GM12865 (cell line): Measurements from ENCODE around the gene MRPS9.

Experiments
- DNase-seq: peaks from one replicate; pipeline ENCODE4 v3.0.0; 2010; ENCODE audit warnings: low read depth
- H3K4me3 ChIP-seq: 2 replicates; pipeline ENCODE4 v1.5.1; 2011; ENCODE audit warnings: mild to moderate bottlenecking, low read depth, low read length, control low read depth
- TF ChIP-seq, protein P1 (sequence below): IDR thresholded peaks from 2 replicates; pipeline ENCODE4 v1.5.1; 2011; ENCODE audit warnings: low read length, control low read depth, low read depth, inconsistent platforms; ENCODE audit not compliant: insufficient read depth; ENCODE audit errors: missing control alignments

MRPS9 gene

DNA sequence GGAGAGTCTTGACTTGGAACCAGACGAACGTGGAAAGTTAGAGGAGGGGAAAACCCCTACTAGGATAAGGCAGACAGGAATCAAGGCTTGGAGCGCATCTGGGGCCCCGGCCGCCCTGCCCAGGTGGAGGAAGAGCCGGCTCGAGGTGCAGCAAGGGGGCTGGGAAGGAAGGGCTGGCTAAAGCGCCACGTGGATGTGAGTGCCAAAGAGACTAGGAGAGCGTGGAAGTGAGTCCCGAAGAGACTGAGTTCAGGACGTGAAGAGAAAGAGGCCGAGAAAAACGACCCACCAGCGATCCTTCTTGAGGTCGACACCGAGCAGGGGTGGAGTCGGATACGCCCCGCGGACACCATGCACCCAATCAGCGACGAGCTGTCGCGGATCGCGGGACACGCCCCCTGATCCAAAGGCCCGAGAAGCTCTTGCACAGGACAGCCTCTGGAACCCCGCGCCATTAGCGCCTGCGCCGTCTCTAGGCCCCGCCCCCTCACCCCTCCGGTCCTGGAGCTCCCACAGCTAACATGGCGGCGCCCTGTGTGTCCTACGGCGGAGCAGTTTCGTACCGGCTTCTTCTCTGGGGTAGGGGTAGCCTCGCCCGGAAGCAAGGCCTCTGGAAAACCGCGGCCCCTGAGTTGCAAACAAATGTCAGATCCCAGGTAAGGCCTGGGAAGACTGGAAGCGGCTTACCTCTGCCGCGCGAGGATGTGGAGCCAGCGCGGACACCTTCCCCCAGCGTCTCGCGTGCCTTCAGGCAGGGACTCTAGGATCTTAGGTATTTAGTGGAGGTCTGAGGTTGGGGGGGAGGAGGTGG, at the start of gene MRPS9:
Gene MRPS9, plus strand, starts transcription at position 498 of the 811 bp plus-strand sequence. Its CDS starts 24 bp downstream, at position 522.
- peak; percentile 98 for DNase-seq
- H3K4me3 ChIP-seq = peak within 1 kb of the TSS; percentile 78
- TF ChIP-seq, protein P1, sequence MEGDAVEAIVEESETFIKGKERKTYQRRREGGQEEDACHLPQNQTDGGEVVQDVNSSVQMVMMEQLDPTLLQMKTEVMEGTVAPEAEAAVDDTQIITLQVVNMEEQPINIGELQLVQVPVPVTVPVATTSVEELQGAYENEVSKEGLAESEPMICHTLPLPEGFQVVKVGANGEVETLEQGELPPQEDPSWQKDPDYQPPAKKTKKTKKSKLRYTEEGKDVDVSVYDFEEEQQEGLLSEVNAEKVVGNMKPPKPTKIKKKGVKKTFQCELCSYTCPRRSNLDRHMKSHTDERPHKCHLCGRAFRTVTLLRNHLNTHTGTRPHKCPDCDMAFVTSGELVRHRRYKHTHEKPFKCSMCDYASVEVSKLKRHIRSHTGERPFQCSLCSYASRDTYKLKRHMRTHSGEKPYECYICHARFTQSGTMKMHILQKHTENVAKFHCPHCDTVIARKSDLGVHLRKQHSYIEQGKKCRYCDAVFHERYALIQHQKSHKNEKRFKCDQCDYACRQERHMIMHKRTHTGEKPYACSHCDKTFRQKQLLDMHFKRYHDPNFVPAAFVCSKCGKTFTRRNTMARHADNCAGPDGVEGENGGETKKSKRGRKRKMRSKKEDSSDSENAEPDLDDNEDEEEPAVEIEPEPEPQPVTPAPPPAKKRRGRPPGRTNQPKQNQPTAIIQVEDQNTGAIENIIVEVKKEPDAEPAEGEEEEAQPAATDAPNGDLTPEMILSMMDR = no peak

DNA sequence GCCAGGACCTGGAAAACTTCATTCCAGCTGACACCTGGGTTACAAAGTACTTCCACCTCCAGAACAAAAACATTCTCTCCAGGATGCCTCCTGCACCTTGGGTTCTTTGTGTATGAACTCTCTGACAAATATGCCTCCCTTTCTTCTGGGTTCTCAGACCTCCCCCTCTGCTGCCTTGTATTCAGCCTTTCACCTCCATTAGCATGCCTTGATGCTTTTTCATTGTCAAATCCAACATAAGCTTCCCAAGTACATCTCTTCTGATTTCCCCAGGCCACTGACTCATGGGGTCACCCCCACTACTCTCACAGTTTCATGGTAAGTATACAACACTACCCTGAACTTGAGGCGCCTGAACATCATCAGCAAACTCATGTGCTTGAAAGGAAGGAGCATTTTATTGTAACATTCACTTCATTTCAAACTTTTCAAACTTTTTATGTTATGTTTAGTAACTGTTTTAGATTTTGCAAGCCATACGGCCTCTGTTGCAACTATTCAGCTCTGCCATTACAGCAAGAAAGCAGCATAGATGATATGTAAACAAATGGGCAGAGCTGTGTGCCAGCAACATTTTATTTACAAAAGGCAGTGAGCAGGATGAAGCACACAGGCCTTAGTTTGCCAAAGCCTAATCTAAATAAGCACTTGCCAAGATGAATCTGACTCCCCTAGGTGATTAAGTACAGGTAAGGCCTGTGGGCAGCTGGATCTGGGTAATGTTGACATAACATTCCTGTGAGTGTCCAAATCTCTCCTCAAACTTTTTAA, 32.5 kb upstream of the MRPS9 start:
- DNase-seq = no peak

DNA sequence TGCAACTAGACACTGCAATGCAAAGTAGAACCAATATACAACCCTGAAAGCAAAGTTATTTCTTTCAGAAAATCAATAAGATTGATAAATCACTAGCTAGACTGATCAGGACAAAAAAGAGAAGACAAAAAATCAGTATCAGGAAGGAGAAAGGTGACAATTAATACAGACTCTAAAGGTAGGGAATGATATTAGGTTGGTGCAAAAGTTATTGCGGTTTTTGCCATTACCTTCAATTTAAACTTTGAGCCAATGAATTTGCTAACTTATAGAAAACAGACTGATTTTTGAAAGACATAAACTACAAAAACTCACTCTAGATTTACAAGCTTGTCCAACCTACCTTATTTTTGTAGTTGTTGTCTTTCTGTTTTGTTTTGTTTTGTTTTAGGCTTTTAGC, 30.5 kb upstream of the MRPS9 start:
- TF ChIP-seq, protein P1 = no peak
- no peak overlapping the region for H3K4me3 ChIP-seq
- no peak for DNase-seq

More for the DNA sequence above, 32.5 kb upstream of the MRPS9 start:
- TF ChIP-seq, protein P1 = no peak
- H3K4me3 ChIP-seq = no peak overlapping the region

DNA sequence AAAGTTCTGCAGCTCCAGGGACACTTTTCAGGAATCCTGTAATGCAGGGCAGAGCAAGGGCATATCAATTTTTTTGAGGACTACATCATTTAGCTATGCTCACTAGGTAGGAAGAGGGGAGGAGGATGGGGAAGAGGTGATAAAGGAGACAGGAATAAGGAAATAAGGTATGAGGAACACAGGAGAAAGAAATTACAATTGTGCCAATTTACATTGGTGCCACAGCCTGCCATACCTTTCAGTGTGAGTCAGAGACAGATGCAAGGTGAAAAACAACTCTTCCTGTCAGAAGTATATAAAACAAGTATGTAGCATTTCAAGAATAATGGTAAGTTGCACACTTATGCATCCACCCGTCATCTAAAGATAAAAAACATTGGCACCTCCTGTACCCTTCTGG, 5.4 kb upstream of the MRPS9 start:
- no peak for DNase-seq
- TF ChIP-seq, protein P1 = no peak
- H3K4me3 ChIP-seq = no peak overlapping the region

DNA sequence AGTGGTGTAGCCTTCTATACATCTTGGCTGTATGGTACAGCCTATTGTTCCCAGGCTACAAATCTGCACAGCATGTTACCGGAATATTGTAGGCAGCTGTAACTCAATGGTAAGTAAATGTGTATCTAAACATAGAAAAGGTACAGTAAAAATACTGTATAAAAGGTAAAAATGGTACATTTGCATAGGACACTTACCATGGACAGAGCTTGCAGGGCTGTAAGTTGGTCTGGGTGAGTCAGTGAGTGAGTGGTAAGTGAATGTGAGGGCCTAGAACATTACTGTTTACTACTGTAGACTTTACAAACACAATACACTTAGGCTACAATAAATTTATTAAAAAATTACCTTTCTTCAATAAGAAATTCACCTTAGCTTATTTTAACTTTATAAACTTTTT, 3.7 kb upstream of the MRPS9 start:
- no peak overlapping the region for H3K4me3 ChIP-seq
- TF ChIP-seq, protein P1 = no peak
- no peak for DNase-seq

DNA sequence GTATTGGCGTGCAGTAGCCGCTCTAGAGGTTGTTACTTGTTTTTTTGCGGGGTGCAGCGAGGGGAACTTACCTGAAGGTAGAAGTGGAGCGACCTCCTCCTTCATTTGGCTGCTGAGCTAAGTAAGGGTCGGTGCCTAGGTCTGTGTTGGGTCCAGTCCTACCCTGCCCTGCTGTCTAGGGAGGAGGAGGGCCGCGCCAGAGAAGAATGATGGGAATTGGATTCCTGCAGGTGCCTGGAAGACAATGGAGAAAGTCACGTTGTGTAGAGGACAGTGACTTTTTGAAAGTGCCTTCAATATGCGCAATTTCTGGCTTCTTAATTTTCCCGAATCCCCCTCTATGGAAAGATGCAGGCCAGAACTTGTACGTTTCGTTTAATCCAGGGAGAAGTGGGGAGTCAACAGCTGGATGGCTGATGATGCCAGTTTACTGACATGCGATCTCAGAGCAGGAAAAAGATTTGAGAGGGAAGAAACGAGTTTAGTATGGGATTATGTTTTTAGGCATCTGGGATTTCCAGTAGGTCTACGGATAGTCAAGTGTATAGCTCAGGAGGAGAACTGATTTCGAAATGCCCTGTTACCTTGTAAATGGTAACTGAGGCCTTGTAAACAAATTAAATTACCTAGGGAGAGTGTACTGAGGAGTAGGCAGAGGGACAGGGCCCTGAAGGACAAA, 653 bp downstream of the MRPS9 start:
- TF ChIP-seq, protein P1 = no peak
- no peak for DNase-seq
- H3K4me3 ChIP-seq = peak overlapping the region; percentile 78
